ENCODE data around the gene NLRC5. TPM values are rescaled to one million over a fixed set of nuclear protein-coding genes. Genes with fewer than 3 reads are reported as not detected.

NLRC5 gene
- total RNA-seq, 4 donors from 2014 or later, result 32.4 to 57.9 (median 37.1) TPM

GRCh38 chr16:56953006-56953405 is 36.4 kb upstream of the NLRC5 start:
- TF ChIP-seq CTCF (IDR thresholded peaks at IDR 0.05) (no peak), POLR2A (IDR thresholded peaks at IDR 0.05) (no peak), EP300 (IDR thresholded peaks at IDR 0.05) (no peak)
- no peak overlapping the region for H3K27ac ChIP-seq
- H3K4me3 ChIP-seq, result no peak overlapping the region
- no peaks in the 10 kb centered on the region for H3K9me3 ChIP-seq
- DNase-seq (ENCODE audit: low spot score in 2 of 2), result no peak
- H3K36me3 ChIP-seq, result peaks cover 0 to 17% (median 0%) of the 10 kb centered on the region in 3 donors
- peaks cover 0 to 8% (median 3%) of the 10 kb centered on the region in 4 donors for H3K4me1 ChIP-seq
- H3K27me3 ChIP-seq, result no peaks in the 10 kb centered on the region
- WGBS, 2 donors, result 66 to 72% methylated on average over 5 to 6 of the region's 6 CpGs

- TF ChIP-seq CTCF (IDR thresholded peaks at IDR 0.05) (no peak), EP300 (IDR thresholded peaks at IDR 0.05) (no peak), POLR2A (IDR thresholded peaks at IDR 0.05) (no peak)
- Histone ChIP-seq H3K9me3 (no peaks in the 10 kb centered on the region), H3K4me1 (peaks cover 0 to 12% (median 4%) of the 10 kb centered on the region in 4 donors), H3K36me3 (no peaks in the 10 kb centered on the region), H3K4me3 (no peak overlapping the region), H3K27me3 (no peaks in the 10 kb centered on the region), H3K27ac (no peak overlapping the region)
- DNase-seq (ENCODE audit: low spot score in 2 of 2), result no peak
- 88 to 91% methylated on average over 4 of the region's 4 CpGs for WGBS, 2 donors
Measured at GRCh38 chr16:56956076-56956475, 33.3 kb upstream of the NLRC5 start.

DNA sequence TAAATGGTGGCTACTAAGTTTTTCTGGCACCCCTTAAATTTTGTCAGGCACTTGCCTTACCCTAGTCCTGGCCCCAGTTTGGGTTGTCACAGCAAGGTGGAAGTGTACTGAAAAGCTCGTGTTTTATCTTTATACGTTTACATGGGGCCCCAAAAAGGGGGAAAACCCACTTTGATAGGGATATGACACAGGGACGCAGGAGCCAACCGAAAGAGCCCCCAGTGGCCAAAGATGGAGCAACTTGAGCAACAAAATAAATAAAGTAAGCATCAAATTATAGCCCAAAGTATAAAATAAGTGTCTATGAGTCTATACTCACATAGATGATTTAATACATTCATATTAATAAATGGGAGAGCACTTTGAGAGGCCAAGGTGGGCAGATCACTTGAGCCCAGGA is 32.6 kb upstream of the NLRC5 start:
- no peak for DNase-seq (ENCODE audit: low spot score in 2 of 2)
- Histone ChIP-seq H3K4me1 (peaks cover 0 to 16% (median 5%) of the 10 kb centered on the region in 4 donors), H3K9me3 (no peaks in the 10 kb centered on the region), H3K36me3 (no peaks in the 10 kb centered on the region), H3K4me3 (no peak overlapping the region), H3K27ac (no peak overlapping the region), H3K27me3 (no peaks in the 10 kb centered on the region)
- WGBS, 2 donors, result 62 to 87% methylated on average over 4 of the region's 4 CpGs
- TF ChIP-seq EP300 (IDR thresholded peaks at IDR 0.05), result no peak
- TF ChIP-seq CTCF (IDR thresholded peaks at IDR 0.05), result no peak
- no peak for TF ChIP-seq POLR2A (IDR thresholded peaks at IDR 0.05)

DNA sequence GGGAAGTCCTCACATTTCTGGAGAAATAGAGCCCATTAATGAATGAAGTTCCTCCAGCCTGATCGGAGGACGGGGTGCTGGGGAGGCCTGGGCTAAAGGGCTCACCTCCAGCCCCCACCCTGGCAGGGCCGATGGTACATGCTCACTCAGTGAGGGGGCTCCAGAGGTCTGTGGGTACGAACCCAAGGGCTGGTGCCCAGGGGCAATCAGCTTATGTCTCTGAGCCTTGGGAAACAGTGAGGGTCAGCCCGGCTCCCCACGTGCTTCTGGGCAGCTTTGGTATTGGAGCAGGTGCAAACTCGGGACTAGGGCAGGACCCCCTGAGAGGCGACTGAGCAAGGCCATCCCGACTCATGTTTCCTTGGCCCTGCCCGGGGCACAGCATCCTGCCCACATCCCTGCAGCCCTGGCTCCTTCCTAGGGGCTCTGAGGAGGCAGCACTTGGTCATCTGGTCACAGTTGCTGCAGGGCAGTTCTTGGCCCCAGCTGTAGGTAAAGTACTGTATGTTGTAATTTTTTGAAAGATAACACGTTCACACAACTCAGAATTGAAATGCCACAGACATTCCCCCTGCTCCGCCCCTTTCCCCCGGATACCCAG is 28.6 kb upstream of the NLRC5 start:
- DNase-seq (ENCODE audit: low spot score in 2 of 2), result no peak
- no peaks in the 10 kb centered on the region for H3K36me3 ChIP-seq
- H3K9me3 ChIP-seq, result no peaks in the 10 kb centered on the region
- H3K27me3 ChIP-seq, result no peaks in the 10 kb centered on the region
- peaks cover 0 to 27% (median 11%) of the 10 kb centered on the region in 4 donors for H3K4me1 ChIP-seq
- WGBS, 2 donors, result 53 to 56% methylated on average over 11 of the region's 13 CpGs
- peak overlapping the region in 2 of 4 donors; percentile 4 to 5 for H3K27ac ChIP-seq
- H3K4me3 ChIP-seq, result no peak overlapping the region
- TF ChIP-seq EP300 (IDR thresholded peaks at IDR 0.05), result no peak
- TF ChIP-seq POLR2A (IDR thresholded peaks at IDR 0.05), result no peak

- H3K36me3 ChIP-seq, result no peaks in the 10 kb centered on the region
- no peaks in the 10 kb centered on the region for H3K27me3 ChIP-seq
- DNase-seq (ENCODE audit: low spot score in 2 of 2), result no peak
- peak overlapping the region in 1 of 4 donors; percentile 4 for H3K27ac ChIP-seq
- H3K4me3 ChIP-seq, result no peak overlapping the region
- TF ChIP-seq EP300 (IDR thresholded peaks at IDR 0.05), result no peak
- no peaks in the 10 kb centered on the region for H3K9me3 ChIP-seq
- WGBS, 2 donors, result 29 to 39% methylated on average over 3 of the region's 3 CpGs
- H3K4me1 ChIP-seq, result peaks cover 0 to 33% (median 14%) of the 10 kb centered on the region in 4 donors
Measured at GRCh38 chr16:56961386-56961785, 28.0 kb upstream of the NLRC5 start.

DNA sequence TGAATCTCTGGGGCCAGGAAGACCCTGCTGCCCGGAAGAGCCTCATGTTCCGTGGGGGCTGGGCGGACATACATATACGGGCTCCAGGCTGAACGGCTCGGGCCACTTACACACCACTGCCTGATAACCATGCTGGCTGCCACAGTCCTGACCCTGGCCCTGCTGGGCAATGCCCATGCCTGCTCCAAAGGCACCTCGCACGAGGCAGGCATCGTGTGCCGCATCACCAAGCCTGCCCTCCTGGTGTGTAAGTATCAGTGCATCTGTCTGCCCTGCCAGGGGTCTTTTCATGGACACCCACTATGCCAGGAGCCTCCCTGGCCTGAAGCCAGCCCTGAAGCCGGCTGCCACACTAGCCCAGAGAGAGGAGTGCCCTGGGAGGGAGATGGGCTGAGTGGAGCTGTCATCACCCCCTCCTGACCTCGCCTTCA is 27.5 kb upstream of the NLRC5 start, which contains the start of gene CETP:
Gene CETP, plus strand, starts transcription at position 100 of the 431 bp plus-strand sequence. Its CDS starts 30 bp downstream, at position 130.
- no peak for TF ChIP-seq CTCF (IDR thresholded peaks at IDR 0.05)
- TF ChIP-seq EP300 (IDR thresholded peaks at IDR 0.05), result no peak
- no peak for TF ChIP-seq POLR2A (IDR thresholded peaks at IDR 0.05)
- WGBS, 2 donors, result 70 to 75% methylated on average over 11 of the region's 12 CpGs
- DNase-seq (ENCODE audit: low spot score in 2 of 2), result no peak

More for the DNA sequence above, 27.5 kb upstream of the NLRC5 start, which contains the start of gene CETP:
- Histone ChIP-seq H3K36me3 (no peaks in the 10 kb centered on the region), H3K9me3 (no peaks in the 10 kb centered on the region), H3K27me3 (no peaks in the 10 kb centered on the region), H3K4me1 (peaks cover 0 to 34% (median 15%) of the 10 kb centered on the region in 4 donors), H3K4me3 (no peak within 1 kb of the TSS), H3K27ac (peak within 1 kb of the TSS in 2 of 4 donors; percentile 4 to 5)

Data from tibial nerve (tissue), 4 donors.